ENCODE measurements around the gene GNLY. TPM values are rescaled to one million over a fixed set of nuclear protein-coding genes. Genes with fewer than 3 reads are reported as not detected.
A peak's percentile ranks its signal among the peaks of the same experiment; 100 is the strongest.

The GNLY gene
- total RNA-seq, 1 experiment from 2014 or later = not detected

DNA sequence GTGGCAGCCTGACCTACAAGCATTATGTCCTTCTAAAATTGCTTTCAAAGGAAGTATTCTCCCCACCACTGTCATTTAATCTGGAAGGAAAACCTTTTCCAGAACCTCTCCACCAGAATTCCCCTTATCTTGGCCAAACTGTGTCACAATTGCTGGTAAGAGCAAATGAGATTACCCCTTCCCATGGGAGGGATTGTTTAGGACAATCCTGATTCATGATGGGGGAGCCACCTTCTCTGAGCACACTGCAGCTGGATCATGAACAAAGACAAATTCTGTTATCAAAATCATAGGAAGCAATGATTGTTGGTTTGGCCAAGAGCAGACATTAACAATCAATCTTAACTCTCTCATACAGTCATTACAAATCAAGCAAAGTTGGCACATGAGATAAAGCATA lies 41.5 kb downstream of the GNLY start:
- no peaks in the 10 kb centered on the region for H4K20me1 ChIP-seq (ENCODE audit: low read length)
- ATAC-seq (no peak), DNase-seq (no peak)
- H3F3A ChIP-seq (ENCODE audit: low read length, unreplicated experiment) = no peaks in the 10 kb centered on the region
- BruUV-seq (replicated peaks) = no TSS peak
- no peak overlapping the region for H3K4me3 ChIP-seq (ENCODE audit: low read length)
- no peaks in the 10 kb centered on the region for H3K36me3 ChIP-seq (ENCODE audit: low read depth, low read length)
- TF ChIP-seq EZH2 (IDR thresholded peaks at IDR 0.05; ENCODE audit: low read length, unreplicated experiment) (no peak), EZH2phosphoT487 (IDR thresholded peaks at IDR 0.05; ENCODE audit: borderline replicate concordance, low read length) (no peak)
- TF ChIP-seq, protein P1, sequence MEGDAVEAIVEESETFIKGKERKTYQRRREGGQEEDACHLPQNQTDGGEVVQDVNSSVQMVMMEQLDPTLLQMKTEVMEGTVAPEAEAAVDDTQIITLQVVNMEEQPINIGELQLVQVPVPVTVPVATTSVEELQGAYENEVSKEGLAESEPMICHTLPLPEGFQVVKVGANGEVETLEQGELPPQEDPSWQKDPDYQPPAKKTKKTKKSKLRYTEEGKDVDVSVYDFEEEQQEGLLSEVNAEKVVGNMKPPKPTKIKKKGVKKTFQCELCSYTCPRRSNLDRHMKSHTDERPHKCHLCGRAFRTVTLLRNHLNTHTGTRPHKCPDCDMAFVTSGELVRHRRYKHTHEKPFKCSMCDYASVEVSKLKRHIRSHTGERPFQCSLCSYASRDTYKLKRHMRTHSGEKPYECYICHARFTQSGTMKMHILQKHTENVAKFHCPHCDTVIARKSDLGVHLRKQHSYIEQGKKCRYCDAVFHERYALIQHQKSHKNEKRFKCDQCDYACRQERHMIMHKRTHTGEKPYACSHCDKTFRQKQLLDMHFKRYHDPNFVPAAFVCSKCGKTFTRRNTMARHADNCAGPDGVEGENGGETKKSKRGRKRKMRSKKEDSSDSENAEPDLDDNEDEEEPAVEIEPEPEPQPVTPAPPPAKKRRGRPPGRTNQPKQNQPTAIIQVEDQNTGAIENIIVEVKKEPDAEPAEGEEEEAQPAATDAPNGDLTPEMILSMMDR (conservative IDR thresholded peaks at IDR 0.05; ENCODE audit: low read depth, low read length) = no peak
- no peaks in the 10 kb centered on the region for H3K4me1 ChIP-seq (ENCODE audit: insufficient read depth, low read length)
- H3K9me2 ChIP-seq (replicated peaks; ENCODE audit: low read length) = no peaks in the 10 kb centered on the region
- CTCF ChIA-PET = no interaction called here
- POLR2A ChIA-PET (ENCODE audit: unreplicated experiment) = no interaction called here
- no peak overlapping the region for H2AFZ ChIP-seq (ENCODE audit: low read length)
- no peaks in the 10 kb centered on the region for H3K9me3 ChIP-seq (ENCODE audit: low read length)
- H3K27me3 ChIP-seq (ENCODE audit: low read length) = no peaks in the 10 kb centered on the region
- H3K79me2 ChIP-seq (ENCODE audit: low read length) = no peaks in the 10 kb centered on the region
- no peak overlapping the region for H3K4me2 ChIP-seq (ENCODE audit: low read length)
- no peak overlapping the region for H3K27ac ChIP-seq (ENCODE audit: low read length)
- H3K9ac ChIP-seq (ENCODE audit: low read length) = no peak overlapping the region
- intact Hi-C loops (cut with micrococcal nuclease) = no loop called here

DNA sequence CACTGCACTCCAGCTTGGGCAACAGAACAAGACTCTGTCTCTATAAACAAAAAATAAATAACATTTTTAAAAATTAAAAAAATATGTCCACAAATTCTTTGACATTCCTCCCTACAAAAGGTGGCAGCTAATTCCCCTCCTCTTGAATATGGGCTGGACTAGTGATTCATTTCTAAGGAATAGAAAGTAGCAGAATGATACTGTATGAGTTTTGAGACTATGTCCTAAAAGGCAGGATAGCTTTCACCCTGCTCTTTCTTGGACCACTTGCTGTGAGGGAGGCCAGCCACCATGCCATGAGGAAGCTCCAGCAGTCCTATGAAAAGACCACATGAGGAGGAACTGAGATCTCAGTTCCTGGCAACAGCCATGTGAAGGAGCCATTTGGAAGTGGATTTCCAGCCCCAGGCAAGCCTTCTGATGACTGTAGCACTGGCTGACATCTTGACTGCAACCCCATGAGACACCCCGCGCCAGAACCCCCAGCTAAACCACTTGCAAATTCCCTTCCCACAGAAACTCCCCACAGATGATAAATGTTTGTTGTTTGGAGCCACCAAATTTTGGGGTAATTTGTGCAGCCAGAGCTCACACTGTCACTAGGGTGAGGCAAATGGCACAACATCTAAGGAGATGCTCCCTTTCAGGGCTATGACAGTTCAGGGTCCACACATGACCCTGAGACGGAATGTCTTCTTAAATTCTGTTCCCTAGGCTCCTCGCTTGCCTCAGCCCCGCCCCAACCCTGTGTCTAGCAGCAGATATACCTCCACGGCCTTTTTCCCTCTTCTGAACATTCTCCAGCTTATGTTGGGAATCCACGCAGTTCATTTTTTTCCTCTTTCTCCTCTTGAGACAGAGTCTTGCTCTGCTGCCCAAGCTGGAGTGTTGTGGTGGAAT lies 42.5 kb downstream of the GNLY start:
- no peaks in the 10 kb centered on the region for H4K20me1 ChIP-seq (ENCODE audit: low read length)
- H3K4me1 ChIP-seq (ENCODE audit: insufficient read depth, low read length) = peaks cover 4% of the 10 kb centered on the region
- no TSS peak for BruUV-seq (replicated peaks)
- H2AFZ ChIP-seq (ENCODE audit: low read length) = no peak overlapping the region
- ATAC-seq (no peak), DNase-seq (no peak)
- no peaks in the 10 kb centered on the region for H3K27me3 ChIP-seq (ENCODE audit: low read length)
- H3K9ac ChIP-seq (ENCODE audit: low read length) = no peak overlapping the region
- TF ChIP-seq EZH2 (IDR thresholded peaks at IDR 0.05; ENCODE audit: low read length, unreplicated experiment) (no peak), EZH2phosphoT487 (IDR thresholded peaks at IDR 0.05; ENCODE audit: borderline replicate concordance, low read length) (no peak)
- TF ChIP-seq, protein P1 (conservative IDR thresholded peaks at IDR 0.05; ENCODE audit: low read depth, low read length) = no peak
- no peak overlapping the region for H3K4me3 ChIP-seq (ENCODE audit: low read length)
- no peaks in the 10 kb centered on the region for H3K9me2 ChIP-seq (replicated peaks; ENCODE audit: low read length)
- POLR2A ChIA-PET (ENCODE audit: unreplicated experiment) = no interaction called here
- H3F3A ChIP-seq (ENCODE audit: low read length, unreplicated experiment) = no peaks in the 10 kb centered on the region
- H3K36me3 ChIP-seq (ENCODE audit: low read depth, low read length) = no peaks in the 10 kb centered on the region
- CTCF ChIA-PET = no interaction called here
- no peak overlapping the region for H3K4me2 ChIP-seq (ENCODE audit: low read length)
- H3K79me2 ChIP-seq (ENCODE audit: low read length) = no peaks in the 10 kb centered on the region
- H3K9me3 ChIP-seq (ENCODE audit: low read length) = no peaks in the 10 kb centered on the region
- H3K27ac ChIP-seq (ENCODE audit: low read length) = no peak overlapping the region
- intact Hi-C loops (cut with micrococcal nuclease) = no loop called here

DNA sequence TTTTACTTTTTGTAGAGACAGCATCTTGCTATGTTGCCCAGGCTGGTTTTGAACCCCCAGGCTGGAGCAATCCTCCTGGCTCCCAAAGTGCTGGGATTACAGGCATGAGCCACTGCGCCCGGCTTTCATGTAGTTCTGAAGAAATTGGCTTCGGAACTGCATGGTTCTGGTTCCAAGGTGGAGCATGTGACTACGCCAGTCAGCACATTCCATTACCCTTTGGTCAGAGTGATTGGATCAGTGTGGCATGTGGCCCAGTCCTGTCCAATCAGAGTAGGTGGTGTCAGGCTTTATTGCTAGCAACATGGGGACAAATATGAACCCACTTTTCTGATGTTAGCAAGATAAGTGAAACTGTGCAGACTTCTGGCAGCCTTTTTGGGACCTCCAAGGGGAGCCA lies 43.3 kb downstream of the GNLY start:
- H3K4me1 ChIP-seq (ENCODE audit: insufficient read depth, low read length) = peaks cover 11% of the 10 kb centered on the region
- BruUV-seq (replicated peaks) = no TSS peak
- H3K36me3 ChIP-seq (ENCODE audit: low read depth, low read length) = no peaks in the 10 kb centered on the region
- no peak for TF ChIP-seq EZH2phosphoT487 (IDR thresholded peaks at IDR 0.05; ENCODE audit: borderline replicate concordance, low read length)
- TF ChIP-seq, protein P1 (conservative IDR thresholded peaks at IDR 0.05; ENCODE audit: low read depth, low read length) = no peak
- TF ChIP-seq EZH2 (IDR thresholded peaks at IDR 0.05; ENCODE audit: low read length, unreplicated experiment) = no peak
- no peaks in the 10 kb centered on the region for H3K9me3 ChIP-seq (ENCODE audit: low read length)
- H3K9ac ChIP-seq (ENCODE audit: low read length) = no peak overlapping the region
- H2AFZ ChIP-seq (ENCODE audit: low read length) = no peak overlapping the region
- H3K4me3 ChIP-seq (ENCODE audit: low read length) = no peak overlapping the region
- H3K27me3 ChIP-seq (ENCODE audit: low read length) = no peaks in the 10 kb centered on the region
- ATAC-seq (no peak), DNase-seq (peak; percentile 22)
- POLR2A ChIA-PET (ENCODE audit: unreplicated experiment) = no interaction called here
- no peaks in the 10 kb centered on the region for H4K20me1 ChIP-seq (ENCODE audit: low read length)
- H3K4me2 ChIP-seq (ENCODE audit: low read length) = no peak overlapping the region
- no peaks in the 10 kb centered on the region for H3K79me2 ChIP-seq (ENCODE audit: low read length)
- no peaks in the 10 kb centered on the region for H3F3A ChIP-seq (ENCODE audit: low read length, unreplicated experiment)
- no peaks in the 10 kb centered on the region for H3K9me2 ChIP-seq (replicated peaks; ENCODE audit: low read length)
- intact Hi-C loops (cut with micrococcal nuclease) = no loop called here
- no peak overlapping the region for H3K27ac ChIP-seq (ENCODE audit: low read length)
- CTCF ChIA-PET = no interaction called here

All from PC-3 (cell line).